ENCODE results near the gene ROR2. TPM values are rescaled to one million over a fixed set of nuclear protein-coding genes. Genes with fewer than 3 reads are reported as not detected.

ROR2 gene
- polyA plus RNA-seq, 3 donors, result not detected

GRCh38 chr9:91751922-91752321 is 198.1 kb downstream of the ROR2 start:
- Histone ChIP-seq H3K79me2 (ENCODE audit: insufficient read depth, low read length) (no peaks in the 10 kb centered on the region), H3K9me3 (replicated peaks in 1 of 2; ENCODE audit: control insufficient read depth in 1 of 2, insufficient read depth in 1 of 2, low read length in 2 of 2) (no peaks in the 10 kb centered on the region), H3K27ac (ENCODE audit: low read depth in 1 of 2, low read length in 2 of 2) (no peak overlapping the region), H3K4me1 (ENCODE audit: control insufficient read depth in 1 of 2, insufficient read depth in 2 of 2, low read length in 2 of 2) (no peaks in the 10 kb centered on the region), H3K4me2 (replicated peaks; ENCODE audit: extremely low read depth, low read length, poor library complexity, severe bottlenecking) (no peak overlapping the region), H4K20me1 (ENCODE audit: insufficient read depth, low read length) (no peaks in the 10 kb centered on the region), H3K4me3 (replicated peaks in 1 of 3; ENCODE audit: low read depth in 2 of 3, low read length in 3 of 3) (no peak overlapping the region), H3K27me3 (ENCODE audit: control insufficient read depth in 2 of 2, insufficient read depth in 2 of 2, low read length in 2 of 2) (no peaks in the 10 kb centered on the region), H3K9ac (ENCODE audit: insufficient read depth, low read length, poor library complexity, severe bottlenecking) (no peak overlapping the region), H3K36me3 (replicated peaks in 1 of 2; ENCODE audit: control insufficient read depth in 1 of 2, insufficient read depth in 2 of 2, low read length in 2 of 2) (no peaks in the 10 kb centered on the region), H2AFZ (ENCODE audit: insufficient read depth, low read depth, low read length, poor library complexity, severe bottlenecking) (no peak overlapping the region)
- H3K27ac Mint-ChIP-seq, result no peak overlapping the region
- H3K36me3 Mint-ChIP-seq, result no peaks in the 10 kb centered on the region
- H3K4me1 Mint-ChIP-seq, result no peaks in the 10 kb centered on the region
- no peaks in the 10 kb centered on the region for H3K9me3 Mint-ChIP-seq
- H3K4me3 Mint-ChIP-seq, result no peak overlapping the region
- peaks cover 3 to 18% (median 5%) of the 10 kb centered on the region in 3 donors for H3K27me3 Mint-ChIP-seq (ENCODE audit: low read depth in 3 of 3)
- WGBS (ENCODE audit: insufficient coverage), result no CpG with 5 or more reads among the region's 2 CpGs
- intact Hi-C loops (cut with micrococcal nuclease), result no loop called here
- DNase-seq, result no peak
- no peak for TF ChIP-seq CTCF (IDR thresholded peaks at IDR 0.05)

GRCh38 chr9:91750343-91750742 is 199.7 kb downstream of the ROR2 start:
- Mint-ChIP-seq H3K27me3 (ENCODE audit: low read depth in 3 of 3) (peaks cover 3 to 18% (median 7%) of the 10 kb centered on the region in 3 donors), H3K36me3 (no peaks in the 10 kb centered on the region), H3K27ac (no peak overlapping the region), H3K4me1 (no peaks in the 10 kb centered on the region), H3K4me3 (no peak overlapping the region), H3K9me3 (no peaks in the 10 kb centered on the region)
- Histone ChIP-seq H3K4me2 (replicated peaks; ENCODE audit: extremely low read depth, low read length, poor library complexity, severe bottlenecking) (no peak overlapping the region), H3K9me3 (replicated peaks in 1 of 2; ENCODE audit: control insufficient read depth in 1 of 2, insufficient read depth in 1 of 2, low read length in 2 of 2) (no peaks in the 10 kb centered on the region), H3K27ac (ENCODE audit: low read depth in 1 of 2, low read length in 2 of 2) (no peak overlapping the region), H3K9ac (ENCODE audit: insufficient read depth, low read length, poor library complexity, severe bottlenecking) (no peak overlapping the region), H3K36me3 (replicated peaks in 1 of 2; ENCODE audit: control insufficient read depth in 1 of 2, insufficient read depth in 2 of 2, low read length in 2 of 2) (no peaks in the 10 kb centered on the region), H2AFZ (ENCODE audit: insufficient read depth, low read depth, low read length, poor library complexity, severe bottlenecking) (no peak overlapping the region), H3K27me3 (ENCODE audit: control insufficient read depth in 2 of 2, insufficient read depth in 2 of 2, low read length in 2 of 2) (no peaks in the 10 kb centered on the region), H3K4me3 (replicated peaks in 1 of 3; ENCODE audit: low read depth in 2 of 3, low read length in 3 of 3) (no peak overlapping the region), H3K79me2 (ENCODE audit: insufficient read depth, low read length) (no peaks in the 10 kb centered on the region), H4K20me1 (ENCODE audit: insufficient read depth, low read length) (no peaks in the 10 kb centered on the region), H3K4me1 (ENCODE audit: control insufficient read depth in 1 of 2, insufficient read depth in 2 of 2, low read length in 2 of 2) (no peaks in the 10 kb centered on the region)
- DNase-seq, result no peak
- no CpG with 5 or more reads among the region's 6 CpGs for WGBS (ENCODE audit: insufficient coverage)
- no peak for TF ChIP-seq CTCF (IDR thresholded peaks at IDR 0.05)
- intact Hi-C loops (cut with micrococcal nuclease), result no loop called here
